ENCODE results near the gene GABBR2. TPM values are rescaled to one million over a fixed set of nuclear protein-coding genes. Genes with fewer than 3 reads are reported as not detected.

GABBR2 gene
- total RNA-seq, 2 experiments from 2014 or later, result not detected

DNA sequence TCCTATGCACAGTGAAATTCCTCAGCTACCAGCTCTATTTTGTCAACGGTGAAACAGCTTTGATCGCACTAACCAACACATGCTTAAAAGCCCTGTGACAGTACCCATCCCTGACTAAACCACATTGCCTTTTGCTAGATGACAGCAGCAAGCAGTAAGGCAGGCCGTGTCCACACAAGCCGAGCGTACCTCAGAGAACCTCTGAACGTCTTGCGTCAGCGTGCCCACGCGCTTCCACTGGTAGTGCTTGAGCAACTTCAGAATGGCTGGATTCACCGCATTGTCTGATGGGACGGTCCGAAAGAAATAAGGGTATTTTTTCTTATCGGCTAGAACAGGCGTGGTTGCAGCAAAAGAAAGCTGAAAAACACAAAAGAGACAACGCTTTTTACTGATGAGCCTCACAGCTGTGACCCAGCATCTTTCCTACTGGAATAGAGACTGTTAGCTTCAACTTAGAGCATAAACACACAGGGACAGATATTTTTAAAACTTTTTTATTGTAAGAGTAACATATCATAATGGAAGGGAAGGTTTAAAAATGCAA, 167.0 kb downstream of the GABBR2 start:
- H3K79me2 ChIP-seq (ENCODE audit: insufficient read depth, low read depth, low read length), result no peaks in the 10 kb centered on the region
- no TSS peak for BruUV-seq (replicated peaks)
- H2AFZ ChIP-seq (ENCODE audit: low read length), result no peak overlapping the region
- no peak for TF ChIP-seq CTCF (conservative IDR thresholded peaks at IDR 0.05; ENCODE audit: low read length)
- no peaks in the 10 kb centered on the region for H3K36me3 ChIP-seq (ENCODE audit: insufficient read depth, low read length)
- H3K9me3 ChIP-seq (ENCODE audit: low read length), result no peaks in the 10 kb centered on the region
- ChIA-PET CTCF (ENCODE audit: unreplicated experiment) (no interaction called here), POLR2A (no interaction called here)
- intact Hi-C loops (cut with micrococcal nuclease; ENCODE audit: unreplicated experiment), result no loop called here
- H3K4me3 ChIP-seq (ENCODE audit: low read depth, low read length, poor library complexity, severe bottlenecking), result no peak overlapping the region
- H3K4me1 ChIP-seq (ENCODE audit: insufficient read depth, low read length, poor library complexity, severe bottlenecking), result no peaks in the 10 kb centered on the region
- no peaks in the 10 kb centered on the region for H4K20me1 ChIP-seq (ENCODE audit: insufficient read depth, low read length)
- H3K4me2 ChIP-seq (ENCODE audit: low read length), result no peak overlapping the region
- no peaks in the 10 kb centered on the region for H3K9me2 ChIP-seq (ENCODE audit: insufficient read depth, low read length)
- no peak overlapping the region for H3K27ac ChIP-seq (ENCODE audit: low read depth, low read length, poor library complexity, severe bottlenecking)
- DNase-seq (ENCODE audit: low spot score), result no peak

- POLR2A ChIA-PET, result no interaction called here
- H3K27ac ChIP-seq (ENCODE audit: low read depth, low read length, poor library complexity, severe bottlenecking), result no peak overlapping the region
- CTCF ChIA-PET (ENCODE audit: unreplicated experiment), result no interaction called here
Observed at GRCh38 chr9:98540476-98540875, 168.3 kb downstream of the GABBR2 start.

DNA sequence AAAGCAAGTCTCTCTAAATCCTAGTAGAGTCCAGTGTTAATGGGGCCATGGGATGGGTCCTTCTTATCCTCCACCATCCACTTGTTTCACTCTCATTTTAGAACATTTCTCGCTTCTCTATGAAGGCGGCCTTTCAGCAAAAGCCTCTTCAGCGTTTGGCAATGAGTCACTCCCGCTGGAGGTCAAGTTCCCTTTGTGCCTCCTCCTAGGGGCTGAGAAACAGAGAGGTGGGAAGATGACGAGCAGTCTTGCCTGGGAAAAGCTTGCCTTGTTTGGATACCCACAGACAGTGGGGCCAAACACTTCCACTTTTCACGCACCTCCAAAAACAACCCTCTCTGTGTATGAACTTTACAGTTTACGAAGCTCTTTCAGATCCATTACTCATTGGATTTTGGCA, 168.8 kb downstream of the GABBR2 start:
- TF ChIP-seq CTCF (conservative IDR thresholded peaks at IDR 0.05; ENCODE audit: low read length), result no peak
- TF ChIP-seq EZH2phosphoT487 (IDR thresholded peaks at IDR 0.05; ENCODE audit: borderline replicate concordance, low read depth, low read length), result no peak
- BruUV-seq (replicated peaks), result no TSS peak
- Histone ChIP-seq H4K20me1 (ENCODE audit: insufficient read depth, low read length) (no peaks in the 10 kb centered on the region), H3K27ac (ENCODE audit: low read depth, low read length, poor library complexity, severe bottlenecking) (no peak overlapping the region), H3K79me2 (ENCODE audit: insufficient read depth, low read depth, low read length) (no peaks in the 10 kb centered on the region), H3K9me2 (ENCODE audit: insufficient read depth, low read length) (no peaks in the 10 kb centered on the region), H3K36me3 (ENCODE audit: insufficient read depth, low read length) (no peaks in the 10 kb centered on the region), H2AFZ (ENCODE audit: low read length) (no peak overlapping the region), H3K4me3 (ENCODE audit: low read depth, low read length, poor library complexity, severe bottlenecking) (no peak overlapping the region), H3K4me2 (ENCODE audit: low read length) (no peak overlapping the region), H3K4me1 (ENCODE audit: insufficient read depth, low read length, poor library complexity, severe bottlenecking) (no peaks in the 10 kb centered on the region), H3K9me3 (ENCODE audit: low read length) (no peaks in the 10 kb centered on the region)
- intact Hi-C loops (cut with micrococcal nuclease; ENCODE audit: unreplicated experiment), result no loop called here
- POLR2A ChIA-PET, result no interaction called here
- CTCF ChIA-PET (ENCODE audit: unreplicated experiment), result no interaction called here
- no peak for DNase-seq (ENCODE audit: low spot score)

More at GRCh38 chr9:98540476-98540875, 168.3 kb downstream of the GABBR2 start:
- Histone ChIP-seq H3K36me3 (ENCODE audit: insufficient read depth, low read length) (no peaks in the 10 kb centered on the region), H2AFZ (ENCODE audit: low read length) (no peak overlapping the region), H3K4me2 (ENCODE audit: low read length) (no peak overlapping the region), H3K9me2 (ENCODE audit: insufficient read depth, low read length) (no peaks in the 10 kb centered on the region), H3K4me3 (ENCODE audit: low read depth, low read length, poor library complexity, severe bottlenecking) (no peak overlapping the region), H4K20me1 (ENCODE audit: insufficient read depth, low read length) (no peaks in the 10 kb centered on the region), H3K4me1 (ENCODE audit: insufficient read depth, low read length, poor library complexity, severe bottlenecking) (no peaks in the 10 kb centered on the region), H3K9me3 (ENCODE audit: low read length) (no peaks in the 10 kb centered on the region), H3K79me2 (ENCODE audit: insufficient read depth, low read depth, low read length) (no peaks in the 10 kb centered on the region)
- no peak for DNase-seq (ENCODE audit: low spot score)
- intact Hi-C loops (cut with micrococcal nuclease; ENCODE audit: unreplicated experiment), result no loop called here
- no peak for TF ChIP-seq CTCF (conservative IDR thresholded peaks at IDR 0.05; ENCODE audit: low read length)
- TF ChIP-seq EZH2phosphoT487 (IDR thresholded peaks at IDR 0.05; ENCODE audit: borderline replicate concordance, low read depth, low read length), result no peak
- no TSS peak for BruUV-seq (replicated peaks)
